SK-N-MC (cell line): ENCODE data around the gene PRPF8.
"Not testable (repeated sequence)": the region's sequence is repeated elsewhere in the genome, so short reads cannot be mapped to it uniquely, and the experiment has no call there.

Source experiments
- DNase-seq: peaks from one replicate; pipeline ENCODE4 v3.0.0-alpha.2; 2011; ENCODE audit warnings: low read depth, low spot score
- H3K27ac ChIP-seq: fragments of 200-600 bp; sonication (generic); 2 replicates; pipeline ENCODE4 v1.5.1; 2016; ENCODE audit warnings: mixed run types
- H3K36me3 ChIP-seq: fragments of 200-600 bp; sonication (generic); 2 replicates; pipeline ENCODE4 v1.6.1; 2017; ENCODE audit warnings: antibody characterized with exemption, low read length, mixed read lengths; ENCODE audit not compliant: insufficient read depth
- H3K4me3 ChIP-seq: fragments of 200-600 bp; sonication (generic); 2 replicates; pipeline ENCODE4 v1.5.1; 2016
- H3K9ac ChIP-seq: fragments of 200-600 bp; sonication (generic); 2 replicates; pipeline ENCODE4 v1.8.0; 2017; ENCODE audit warnings: mixed run types, mixed read lengths; ENCODE audit not compliant: insufficient read length
- H3K9me3 ChIP-seq: fragments of 200-600 bp; sonication (generic); 2 replicates; pipeline ENCODE4 v1.6.1; 2017; ENCODE audit warnings: low read depth, mild to moderate bottlenecking, antibody characterized with exemption, low read length, moderate library complexity, mixed read lengths
- EZH2 ChIP-seq: fragments of 200-600 bp; sonication (generic); IDR thresholded peaks from one replicate; pipeline ENCODE4 v1.6.1; 2017; ENCODE audit warnings: antibody characterized with exemption
- FOXP2 ChIP-seq: optimal IDR thresholded peaks from 2 replicates; pipeline ENCODE3; 2011; ENCODE audit warnings: mild to moderate bottlenecking, moderate library complexity; ENCODE audit not compliant: insufficient read depth; ENCODE audit errors: extremely low read length, control extremely low read depth
- POLR2AphosphoS5 ChIP-seq: IDR thresholded peaks from 2 replicates; pipeline ENCODE4 v1.6.1; 2012; ENCODE audit warnings: mild to moderate bottlenecking, low read depth, low read length, borderline replicate concordance

The PRPF8 gene

GRCh38 chr17:1686086-1686485, 1.4 kb upstream of the PRPF8 start:
- no peaks in the 10 kb centered on the region for H3K9me3 ChIP-seq
- TF ChIP-seq POLR2AphosphoS5: no peak
- no peak for TF ChIP-seq EZH2
- no peak for TF ChIP-seq FOXP2
- DNase-seq: no peak
- no peak overlapping the region for H3K9ac ChIP-seq
- no peak overlapping the region for H3K4me3 ChIP-seq
- no peak overlapping the region for H3K27ac ChIP-seq
- H3K36me3 ChIP-seq: peaks cover 26% of the 10 kb centered on the region

GRCh38 chr17:1683459-1683858, 1.2 kb downstream of the PRPF8 start:
- no peaks in the 10 kb centered on the region for H3K9me3 ChIP-seq
- H3K4me3 ChIP-seq: peak overlapping the region; percentile 99
- H3K27ac ChIP-seq: no peak overlapping the region
- H3K9ac ChIP-seq: peak overlapping the region; percentile 98
- no peak for DNase-seq
- no peak for TF ChIP-seq FOXP2
- no peak for TF ChIP-seq POLR2AphosphoS5
- TF ChIP-seq EZH2: no peak
- peaks cover 52% of the 10 kb centered on the region for H3K36me3 ChIP-seq

GRCh38 chr17:1676401-1676800, 8.3 kb downstream of the PRPF8 start:
- no peaks in the 10 kb centered on the region for H3K9me3 ChIP-seq
- no peak for DNase-seq
- no peak overlapping the region for H3K9ac ChIP-seq
- H3K4me3 ChIP-seq: no peak overlapping the region
- H3K27ac ChIP-seq: no peak overlapping the region
- H3K36me3 ChIP-seq: peaks cover 93% of the 10 kb centered on the region
- TF ChIP-seq POLR2AphosphoS5 (no peak), EZH2 (no peak), FOXP2 (no peak)

GRCh38 chr17:1673041-1673785, 11.5 kb downstream of the PRPF8 start:
- no peaks in the 10 kb centered on the region for H3K9me3 ChIP-seq
- TF ChIP-seq EZH2 (no peak), POLR2AphosphoS5 (no peak), FOXP2 (no peak)
- H3K9ac ChIP-seq: no peak overlapping the region
- no peak overlapping the region for H3K27ac ChIP-seq
- DNase-seq: no peak
- H3K36me3 ChIP-seq: peaks cover 91% of the 10 kb centered on the region
- H3K4me3 ChIP-seq: no peak overlapping the region

GRCh38 chr17:1663934-1664333, 20.7 kb downstream of the PRPF8 start:
- H3K9me3 ChIP-seq, H3K9ac ChIP-seq, DNase-seq, H3K4me3 ChIP-seq, H3K27ac ChIP-seq: not testable (repeated sequence)
- H3K36me3 ChIP-seq: peaks cover 77% of the 10 kb centered on the region

DNA sequence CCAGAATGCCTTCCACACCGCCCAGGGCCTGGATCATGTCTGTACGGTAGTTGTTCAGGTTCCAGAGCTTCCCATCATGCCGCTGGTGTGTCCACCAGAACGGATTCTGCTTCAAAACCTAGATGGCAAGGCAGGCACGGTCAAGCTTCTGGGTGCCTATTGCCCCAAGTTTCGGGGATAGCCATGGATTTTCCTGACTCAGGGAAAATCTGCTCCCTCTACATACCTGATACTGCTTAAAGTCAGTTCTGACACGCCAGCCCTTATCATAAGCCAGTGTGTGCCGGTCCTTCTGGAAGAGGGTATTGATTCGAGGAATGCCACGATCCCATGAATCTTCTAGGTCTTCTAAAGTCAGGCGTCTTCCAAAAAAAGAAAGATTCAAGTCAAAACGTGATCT, 23.6 kb downstream of the PRPF8 start:
- H3K27ac ChIP-seq: no peak overlapping the region
- H3K9ac ChIP-seq: no peak overlapping the region
- no peak overlapping the region for H3K4me3 ChIP-seq
- peaks cover 81% of the 10 kb centered on the region for H3K36me3 ChIP-seq
- no peak for DNase-seq
- H3K9me3 ChIP-seq: no peaks in the 10 kb centered on the region
- TF ChIP-seq EZH2: no peak
- no peak for TF ChIP-seq FOXP2
- TF ChIP-seq POLR2AphosphoS5: no peak

DNA sequence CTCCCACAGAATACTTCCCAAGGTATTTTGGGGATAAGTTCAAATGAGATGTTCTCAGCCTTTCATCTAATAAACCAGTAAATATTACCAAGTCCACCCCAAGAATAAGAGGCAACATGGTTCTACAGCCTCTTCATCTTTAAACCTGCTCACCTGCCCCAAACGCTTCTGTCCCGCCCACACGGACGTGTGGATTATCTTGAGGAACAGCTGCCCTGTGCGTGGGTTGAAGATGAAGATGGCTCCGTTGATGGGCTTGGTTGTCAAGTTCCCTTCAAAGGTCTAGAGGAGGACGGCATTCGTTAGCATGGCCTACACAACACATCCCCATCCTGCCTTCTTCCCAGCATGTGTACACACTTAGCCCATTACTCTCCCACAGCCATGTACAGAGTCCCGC, 26.6 kb downstream of the PRPF8 start:
- Histone ChIP-seq H3K9ac (no peak overlapping the region), H3K9me3 (no peaks in the 10 kb centered on the region), H3K4me3 (no peak overlapping the region), H3K36me3 (peaks cover 91% of the 10 kb centered on the region), H3K27ac (no peak overlapping the region)
- DNase-seq: no peak
- TF ChIP-seq FOXP2: no peak

DNA sequence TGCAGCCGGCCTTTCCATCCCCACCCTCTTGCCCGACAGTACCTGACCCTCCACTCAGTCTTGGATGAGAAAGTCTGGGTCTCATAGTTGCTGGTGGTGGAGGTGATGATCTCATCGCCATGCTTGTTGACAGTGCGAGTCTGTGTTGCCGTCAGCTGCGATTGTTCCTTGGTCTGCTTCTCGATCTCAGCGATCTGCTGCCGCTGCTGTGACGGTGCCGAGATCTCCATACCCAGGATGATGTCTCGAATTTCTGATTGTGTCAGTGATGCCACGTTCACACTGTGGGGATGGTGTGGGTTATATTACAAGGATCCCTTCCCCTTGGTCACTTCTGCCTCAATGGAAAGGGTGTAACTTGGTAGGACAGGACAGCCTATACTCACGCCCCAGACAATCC, 30.9 kb downstream of the PRPF8 start:
- H3K9me3 ChIP-seq: no peaks in the 10 kb centered on the region
- peaks cover 80% of the 10 kb centered on the region for H3K36me3 ChIP-seq
- no peak overlapping the region for H3K27ac ChIP-seq
- no peak for DNase-seq
- H3K4me3 ChIP-seq: no peak overlapping the region
- H3K9ac ChIP-seq: no peak overlapping the region
- TF ChIP-seq EZH2 (no peak), FOXP2 (no peak), POLR2AphosphoS5 (no peak)

- not testable (repeated sequence) for H3K27ac ChIP-seq, DNase-seq, H3K4me3 ChIP-seq, H3K9me3 ChIP-seq, H3K9ac ChIP-seq
- peaks cover 70% of the 10 kb centered on the region for H3K36me3 ChIP-seq
These were observed 31.9 kb downstream of the PRPF8 start for GRCh38 chr17:1652794-1653193.

DNA sequence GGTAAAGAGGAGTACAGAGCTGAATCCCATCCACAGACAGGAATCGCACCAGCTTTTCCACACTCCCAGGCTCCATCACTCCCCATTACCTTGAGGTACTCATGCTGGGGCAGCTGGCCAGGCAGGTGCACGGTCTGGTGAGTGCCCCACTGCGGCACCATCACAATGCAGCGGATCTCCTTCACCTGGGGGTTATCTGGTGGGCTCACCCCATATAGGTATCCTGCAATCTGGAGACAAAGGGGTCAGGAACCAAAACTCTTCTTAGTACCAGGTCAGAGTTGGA, 33.2 kb downstream of the PRPF8 start:
- peaks cover 60% of the 10 kb centered on the region for H3K36me3 ChIP-seq
- no peak overlapping the region for H3K9ac ChIP-seq
- TF ChIP-seq POLR2AphosphoS5 (no peak), FOXP2 (no peak), EZH2 (no peak)
- H3K4me3 ChIP-seq: no peak overlapping the region
- no peak overlapping the region for H3K27ac ChIP-seq
- no peaks in the 10 kb centered on the region for H3K9me3 ChIP-seq
- no peak for DNase-seq
